Left cardiac atrium (tissue), 4 donors: ENCODE data around the gene FAM200C. TPM values are rescaled to one million over a fixed set of nuclear protein-coding genes. Genes with fewer than 3 reads are reported as not detected.
"Not testable (repeated sequence)": the region's sequence is repeated elsewhere in the genome, so short reads cannot be mapped to it uniquely, and the experiment has no call there.

Source experiments
- ATAC-seq, 2 donors: fragments of 200-7000 bp; cut with Tn5 transposase; one replicate each; pipeline ENCODE4 v1.9.1; 2020; ENCODE audit warnings: mild to moderate bottlenecking in 2 of 2, moderate library complexity in 2 of 2
- DNase-seq: peaks from one replicate; pipeline ENCODE4 v3.0.0-alpha.2; 2020
- intact Hi-C, 2 donors: fragments of 100-400 bp; cut with DNase I; formaldehyde crosslinking; loops; one replicate each; pipeline versions ENCODE4 v1.14.1 to v1.15.1; 2022 to 2023
- long read RNA-seq: library from polyadenylated mRNA; unstranded; transcript quantifications from one replicate; pipeline ENCODE4 v2.0.0, GENCODE V29; 2021
- total RNA-seq, 2 donors: library from RNA; stranded (reverse); fragmentation: NEBNext Ultra II Directional; extraction: Animal tissue kit (Norgen Biotek cat#: 25700); gene quantifications; one replicate each; pipeline ENCODE4 v1.2.1, GENCODE V29; 2021
- donor health status: DM: no; HTN: yes; CAD: no.
- donor health status: DM: no; HTN: yes; CAD: no; lungs with severe emphysema.
- donor health status: DM: yes; HTN: yes; CAD: no.
- donor health status: Dilated cardiomyopathy.

The FAM200C gene
- total RNA-seq: 1 to 10 TPM; 2.1 to 4.2 TPM
- long read RNA-seq, transcript ZBED8-201 (2 exons, 2,851 nt): major isoform, 16 of 17 reads
- long read RNA-seq, partial matches to known transcripts: 0 of 17 reads
- long read RNA-seq, other reads (novel, unspliced or antisense): 1 of 17 reads

DNA sequence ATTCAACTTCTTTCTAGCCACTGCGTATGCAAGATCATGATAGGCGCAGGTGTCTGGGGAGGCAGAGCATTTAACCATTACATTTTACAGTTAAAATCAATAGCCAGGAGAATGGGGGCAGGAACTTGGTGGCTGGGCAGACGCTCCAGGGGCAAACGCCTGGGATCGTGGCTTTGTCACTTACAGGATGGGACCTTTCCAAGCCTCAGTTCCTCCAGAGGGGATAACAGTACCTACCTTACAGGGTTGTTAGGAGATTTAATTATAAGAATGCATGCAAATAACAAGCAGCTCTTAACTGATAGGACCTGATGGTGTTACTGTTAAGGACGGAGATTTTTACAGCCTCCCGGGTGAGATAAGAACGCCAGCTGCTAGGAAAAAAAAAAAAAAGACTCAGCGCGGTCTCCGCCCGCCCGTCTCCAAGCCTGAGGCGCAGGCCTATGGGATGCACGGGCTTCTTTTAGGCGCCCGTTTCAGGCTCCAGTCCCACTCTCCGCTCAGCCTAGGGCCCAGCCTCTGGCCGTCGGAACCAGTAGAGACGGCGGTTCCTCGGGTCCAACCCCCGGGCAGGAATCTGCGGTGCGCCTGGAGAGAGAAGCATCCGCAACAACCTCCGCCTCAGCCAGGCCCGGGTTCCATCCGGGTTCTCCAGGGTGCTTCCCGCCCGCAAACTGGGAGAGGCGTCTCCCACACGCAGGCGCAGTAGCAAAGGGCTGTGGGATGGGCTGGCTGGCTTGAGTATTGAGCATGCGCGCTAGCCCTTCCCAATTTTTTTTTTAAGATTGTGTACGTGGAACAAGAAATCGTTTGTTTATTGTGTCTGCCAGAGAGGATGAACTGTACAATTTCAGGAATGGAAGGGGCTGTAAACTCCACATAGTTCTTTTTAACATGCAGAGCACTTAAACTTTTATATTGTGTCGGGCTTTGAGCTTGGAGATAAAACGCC lies at the start of gene FAM200C:
Gene FAM200C (minus strand): TSS at position 653 of the 952 bp plus-strand sequence. CDS start 4,564 bp downstream, outside the sequence.
- peak; percentile 94 for DNase-seq
- ATAC-seq: peak; percentile 98 to 99
- intact Hi-C loops: no loop called here

DNA sequence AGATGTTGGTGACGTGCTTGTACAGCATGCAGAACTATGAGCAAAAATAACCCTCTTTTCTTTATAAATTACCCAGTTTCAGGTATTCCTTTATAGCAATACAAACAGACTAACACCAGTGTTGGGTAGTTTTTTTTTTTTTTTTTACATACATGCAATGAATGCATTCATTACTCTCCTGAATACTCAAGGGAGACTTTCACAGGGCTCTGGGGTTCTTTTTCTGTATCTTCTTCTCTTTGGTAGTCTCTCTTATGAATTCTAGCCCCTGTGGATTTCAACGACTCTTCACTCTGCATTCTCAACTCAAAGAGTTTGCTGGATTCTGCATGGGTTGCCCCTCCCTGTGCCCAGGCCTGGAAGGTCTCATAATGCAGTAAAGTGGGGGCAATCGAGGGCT lies 49.6 kb upstream of the FAM200C start:
- DNase-seq (no peak), ATAC-seq (no peak)
- intact Hi-C loops: no loop called here

DNA sequence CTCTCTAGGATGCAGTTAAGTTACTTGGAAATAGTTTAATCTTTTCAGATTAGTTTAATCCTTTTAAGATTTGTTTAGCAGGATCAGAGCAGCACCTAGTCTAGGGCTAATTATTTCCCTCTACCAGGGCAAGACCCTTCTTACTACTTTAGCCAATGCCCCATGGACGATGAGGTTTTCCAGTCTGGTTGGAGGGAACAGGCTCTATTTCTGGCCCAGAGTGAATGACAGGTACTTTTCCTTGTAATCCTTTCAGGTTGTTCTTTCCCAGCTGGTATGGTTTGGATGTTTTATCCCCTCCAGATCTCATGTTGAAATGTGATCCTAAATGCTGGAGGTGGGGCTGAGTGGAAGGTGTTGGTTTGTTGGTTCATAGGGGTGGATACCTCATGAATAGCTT lies 49.0 kb upstream of the FAM200C start:
- no peak for ATAC-seq
- intact Hi-C loops: no loop called here

DNA sequence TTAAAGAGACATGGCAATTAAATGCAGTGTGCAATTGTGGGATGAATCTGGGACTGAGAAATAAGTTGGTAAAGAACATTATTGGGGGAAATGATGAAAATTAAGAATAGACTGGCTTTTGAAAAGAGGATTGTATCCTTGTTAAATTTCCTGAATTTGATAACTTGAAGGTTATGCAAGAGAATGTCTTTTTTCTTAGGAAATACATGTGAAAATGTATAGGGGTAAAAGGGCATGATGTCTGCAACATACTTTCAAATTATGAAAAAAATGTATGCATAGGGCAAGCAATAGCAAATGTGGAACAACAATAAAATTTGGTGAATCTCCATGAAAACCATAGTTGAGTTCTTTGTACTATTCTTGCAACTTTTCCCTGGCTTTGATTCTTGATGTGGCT lies 45.9 kb upstream of the FAM200C start:
- no peak for ATAC-seq
- DNase-seq: no peak
- intact Hi-C loops: no loop called here

More for the DNA sequence above, 49.0 kb upstream of the FAM200C start:
- no peak for DNase-seq

DNA sequence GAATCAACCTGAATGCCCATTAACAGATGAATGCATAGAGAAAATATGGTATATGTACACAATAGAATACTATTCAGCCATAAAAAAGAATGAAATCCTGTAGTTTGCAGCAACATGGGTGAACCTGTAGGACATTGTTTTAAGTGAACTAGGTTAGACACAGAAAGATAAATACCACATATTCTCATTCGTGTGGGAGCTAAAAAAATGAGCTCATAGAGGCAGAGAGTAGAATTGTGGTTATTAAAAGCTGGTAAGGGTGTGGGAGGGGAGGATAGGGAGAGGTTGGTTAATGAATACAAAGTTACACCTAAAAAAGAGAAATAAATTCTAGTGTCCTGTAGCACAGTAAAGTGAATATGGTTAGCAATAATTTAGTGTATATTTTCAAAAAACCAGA lies 45.3 kb upstream of the FAM200C start:
- DNase-seq (no peak), ATAC-seq (no peak)
- intact Hi-C loops: no loop called here

DNA sequence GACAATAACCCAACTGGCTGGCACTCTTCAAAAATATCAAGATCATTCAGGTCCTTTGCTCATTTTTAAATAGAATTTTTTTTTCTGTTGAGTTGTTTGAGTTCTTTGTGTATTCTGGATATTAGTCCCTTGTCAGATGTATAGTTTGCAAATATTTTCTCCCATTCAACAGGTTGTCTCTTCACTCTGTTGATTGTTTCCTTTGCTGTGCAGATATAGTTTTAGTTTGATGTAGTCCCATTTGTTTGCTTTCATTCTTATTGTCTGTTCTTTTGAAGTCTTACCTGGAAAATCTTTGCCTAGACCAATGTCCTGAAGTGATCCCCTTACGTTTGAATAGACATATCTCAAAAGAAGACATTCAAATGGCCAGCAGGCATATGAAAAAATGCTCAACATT lies 44.6 kb upstream of the FAM200C start:
- DNase-seq (no peak), ATAC-seq (no peak)
- intact Hi-C loops: no loop called here

DNA sequence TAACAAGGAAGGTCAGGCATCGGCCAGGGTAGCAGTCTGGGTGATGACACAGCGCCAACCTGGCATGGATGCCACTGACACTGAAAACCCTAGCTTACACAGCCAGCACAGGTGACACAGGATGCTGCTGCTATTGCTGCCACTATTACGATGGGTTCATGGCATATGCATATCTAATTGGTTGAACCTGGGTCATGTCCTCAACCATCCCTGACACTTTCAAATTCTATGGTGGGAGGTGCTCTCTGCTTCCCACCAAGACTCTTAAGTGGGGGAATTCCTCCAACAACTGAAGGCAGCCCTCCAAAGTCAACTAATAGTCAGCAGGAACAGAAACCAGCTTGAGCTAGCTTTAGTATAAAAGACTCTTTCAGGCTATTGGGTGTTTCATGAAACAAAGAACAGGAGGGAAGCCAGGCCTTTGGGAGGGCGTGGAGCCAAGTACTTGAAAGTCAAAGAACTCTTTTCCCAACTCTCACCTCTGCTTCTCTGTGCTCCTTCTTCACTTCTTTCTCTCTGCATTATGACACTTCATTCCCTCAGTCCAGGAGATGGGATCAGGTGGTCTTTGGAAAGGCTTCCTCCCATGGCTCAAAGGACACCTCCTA lies 43.1 kb upstream of the FAM200C start:
- intact Hi-C loops: no loop called here
- DNase-seq: no peak
- no peak for ATAC-seq

DNA sequence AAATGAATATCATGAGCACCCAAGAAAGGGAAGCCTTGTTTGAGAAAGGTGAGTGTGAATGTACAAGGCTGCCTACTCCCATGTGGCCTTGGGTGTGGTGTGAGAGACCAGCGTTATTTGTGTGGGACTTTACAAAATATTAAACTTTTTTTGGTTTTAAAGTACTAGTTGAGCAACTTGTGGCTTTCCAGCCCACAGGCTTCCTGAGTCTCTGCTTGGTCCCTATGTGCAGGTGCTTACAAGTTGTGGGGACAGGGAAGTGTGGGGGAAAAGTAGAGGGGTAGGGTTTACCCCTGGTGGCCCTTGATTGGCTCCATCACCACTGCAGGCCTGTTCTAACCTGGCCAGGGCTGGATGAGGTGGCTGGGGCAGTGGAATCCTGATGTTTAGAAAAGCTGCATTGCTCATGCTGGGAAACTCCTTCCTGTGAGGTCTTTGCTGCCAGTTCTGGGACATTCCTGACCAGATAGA lies 41.5 kb upstream of the FAM200C start:
- no peak for DNase-seq
- intact Hi-C loops: no loop called here

DNA sequence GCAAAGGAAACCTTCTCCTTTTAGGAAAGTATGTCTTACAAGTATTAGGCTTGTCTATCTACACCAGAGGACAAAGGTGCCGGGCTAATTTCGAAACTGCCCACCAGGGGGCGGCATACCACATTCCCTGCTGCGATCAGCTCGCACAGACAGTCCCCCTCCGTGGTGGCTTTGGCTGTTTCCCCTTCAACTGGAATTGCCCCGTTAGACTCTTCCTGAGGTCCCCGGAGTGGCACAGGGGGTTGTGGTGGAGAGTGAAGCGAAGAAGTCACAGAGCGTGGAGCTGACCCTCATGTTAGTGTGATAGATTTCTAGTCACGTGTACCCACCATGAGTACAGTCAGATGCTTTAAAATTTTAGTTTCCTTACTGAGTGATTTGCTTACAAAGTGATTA lies 39.3 kb upstream of the FAM200C start:
- ATAC-seq (peak; percentile 94 to 96), DNase-seq (peak; percentile 85)
- intact Hi-C loops: loop anchor here in 1 of 2 donors (10.0 kb wide), 1 partner anchor 76 kb away; no protein-coding TSS in a partner anchor

More for the DNA sequence above, 41.5 kb upstream of the FAM200C start:
- ATAC-seq: no peak

DNA sequence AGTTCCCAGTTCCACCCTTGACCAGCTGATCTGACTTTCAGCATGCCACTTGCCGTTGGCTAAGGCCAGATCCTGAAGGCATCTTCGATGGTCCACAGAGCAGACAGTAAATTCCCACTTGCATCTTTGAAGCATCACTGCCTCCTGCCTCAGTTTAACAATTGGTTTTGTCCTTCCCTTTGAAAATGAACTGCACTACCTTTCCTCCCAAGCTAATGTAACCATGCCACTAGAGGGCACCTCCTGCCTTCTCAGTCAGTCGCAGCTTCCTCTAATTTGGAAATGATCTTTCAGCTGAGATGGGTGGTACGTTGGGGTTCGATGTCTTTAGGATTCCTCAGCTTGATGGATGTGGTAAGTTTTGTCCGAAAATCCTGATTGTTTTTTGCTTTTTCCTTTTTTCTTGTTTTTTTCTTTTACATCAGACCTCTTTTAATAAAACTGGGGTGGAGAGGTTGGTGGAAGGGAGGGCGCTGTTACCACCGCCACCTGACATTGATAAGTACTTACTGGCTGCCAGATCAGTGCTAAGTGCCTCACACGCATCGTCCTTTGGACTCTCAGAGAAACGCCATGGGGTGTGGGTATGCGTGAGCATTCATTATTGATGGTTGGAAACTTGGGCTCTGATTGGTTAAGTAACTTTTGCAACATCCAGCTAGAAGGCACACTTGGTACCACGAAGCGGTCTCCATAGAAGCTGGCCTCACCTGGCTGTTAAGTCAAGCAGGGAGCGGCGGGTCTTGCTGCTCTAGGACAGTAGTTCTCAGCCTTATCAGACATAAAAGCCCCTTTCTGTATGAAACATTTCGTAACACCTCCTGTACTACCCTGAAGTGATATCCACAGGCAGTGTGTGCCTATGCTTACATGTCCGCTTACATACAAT lies 38.7 kb upstream of the FAM200C start:
- ATAC-seq: peak; percentile 83 to 87
- DNase-seq: peak; percentile 41
- intact Hi-C loops: loop anchor here in 1 of 2 donors (10.0 kb wide), 1 partner anchor 76 kb away; no protein-coding TSS in a partner anchor

DNA sequence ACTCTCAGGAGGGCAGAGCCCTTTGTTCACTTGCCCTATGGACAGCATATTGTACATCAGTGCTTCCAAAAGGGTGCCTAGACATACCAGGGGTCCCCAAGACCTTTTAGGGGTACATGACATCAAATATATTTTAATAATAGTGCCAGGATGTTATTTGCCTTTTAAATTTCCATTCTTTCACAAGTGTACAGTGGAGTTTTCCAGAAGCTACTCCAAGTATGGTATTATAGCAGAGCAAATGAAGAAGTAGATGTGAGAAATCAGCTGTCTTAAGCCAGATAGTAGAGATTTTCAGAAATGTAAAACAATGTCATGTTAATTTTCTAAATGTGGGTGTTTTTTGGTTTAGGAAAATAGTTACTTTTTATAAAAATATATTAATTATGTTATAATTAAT lies 37.4 kb upstream of the FAM200C start:
- ATAC-seq: no peak
- intact Hi-C loops: loop anchor here in 1 of 2 donors (10.0 kb wide), 1 partner anchor 78 kb away; no protein-coding TSS in a partner anchor
- DNase-seq: no peak

DNA sequence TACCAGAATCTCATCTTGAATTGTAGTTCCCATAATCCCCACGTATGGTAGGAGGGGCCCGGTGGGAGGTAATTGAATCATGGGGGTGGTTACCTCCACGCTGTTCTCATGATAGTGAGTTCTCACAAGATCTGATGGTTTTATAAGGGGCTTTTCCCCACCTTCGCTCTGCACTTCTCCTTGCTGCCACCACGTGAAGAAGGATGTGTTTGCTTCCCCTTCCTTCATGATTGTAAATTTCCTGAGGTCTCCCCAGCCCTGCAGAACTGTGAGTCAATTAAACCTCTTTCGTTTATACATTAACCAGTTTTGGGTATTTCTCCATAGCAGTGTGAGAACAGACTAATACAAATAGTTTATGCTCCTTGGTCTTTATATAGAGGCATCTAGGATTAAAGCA lies 36.8 kb upstream of the FAM200C start:
- ATAC-seq: not testable (repeated sequence)
- intact Hi-C loops: loop anchor here in 1 of 2 donors (10.0 kb wide), 1 partner anchor 78 kb away; no protein-coding TSS in a partner anchor

DNA sequence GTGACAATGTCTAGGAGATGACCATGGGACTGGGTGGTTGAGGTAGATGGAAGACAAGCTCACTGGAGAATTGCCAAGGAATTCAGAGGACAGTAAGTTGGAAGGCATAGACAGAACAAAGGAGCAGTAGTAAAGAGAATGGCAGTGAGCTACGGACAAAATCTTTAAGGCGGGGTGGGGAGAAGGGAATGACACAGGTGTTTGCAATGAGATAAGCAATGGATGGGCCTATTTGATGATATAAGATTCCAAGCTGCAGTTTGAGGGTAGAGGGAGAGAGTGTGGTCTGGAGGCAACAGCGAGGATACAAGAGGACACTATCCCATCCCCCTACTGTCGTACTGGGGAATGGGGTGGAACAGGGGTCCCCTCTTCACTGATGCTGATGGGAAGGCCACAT lies 36.2 kb upstream of the FAM200C start:
- DNase-seq: no peak
- intact Hi-C loops: loop anchor here in 1 of 2 donors (10.0 kb wide), 1 partner anchor 79 kb away; no protein-coding TSS in a partner anchor
- no peak for ATAC-seq

More for the DNA sequence above, 36.8 kb upstream of the FAM200C start:
- DNase-seq: not testable (repeated sequence)

DNA sequence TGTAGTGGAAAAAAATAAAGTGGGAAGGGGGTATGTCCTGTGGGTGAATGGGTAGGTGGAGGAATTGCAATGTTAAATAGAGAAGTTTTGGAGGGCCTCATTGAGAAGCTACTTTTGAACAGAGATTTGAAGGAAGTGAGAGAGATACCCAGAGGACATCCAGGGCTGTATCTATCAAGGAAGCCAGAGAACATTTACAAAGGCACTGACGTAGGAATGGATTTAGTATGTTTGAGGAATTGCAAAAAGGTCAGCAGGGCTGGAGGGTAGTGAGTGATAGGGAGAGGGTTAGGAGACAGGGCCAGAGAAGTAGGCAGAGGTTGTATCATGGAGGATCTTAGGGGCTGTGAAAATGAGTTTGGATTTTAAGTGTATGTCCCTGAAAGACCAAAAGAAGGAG lies 35.7 kb upstream of the FAM200C start:
- ATAC-seq (no peak), DNase-seq (no peak)
- intact Hi-C loops: loop anchor here in 1 of 2 donors (10.0 kb wide), 1 partner anchor 79 kb away; no protein-coding TSS in a partner anchor

DNA sequence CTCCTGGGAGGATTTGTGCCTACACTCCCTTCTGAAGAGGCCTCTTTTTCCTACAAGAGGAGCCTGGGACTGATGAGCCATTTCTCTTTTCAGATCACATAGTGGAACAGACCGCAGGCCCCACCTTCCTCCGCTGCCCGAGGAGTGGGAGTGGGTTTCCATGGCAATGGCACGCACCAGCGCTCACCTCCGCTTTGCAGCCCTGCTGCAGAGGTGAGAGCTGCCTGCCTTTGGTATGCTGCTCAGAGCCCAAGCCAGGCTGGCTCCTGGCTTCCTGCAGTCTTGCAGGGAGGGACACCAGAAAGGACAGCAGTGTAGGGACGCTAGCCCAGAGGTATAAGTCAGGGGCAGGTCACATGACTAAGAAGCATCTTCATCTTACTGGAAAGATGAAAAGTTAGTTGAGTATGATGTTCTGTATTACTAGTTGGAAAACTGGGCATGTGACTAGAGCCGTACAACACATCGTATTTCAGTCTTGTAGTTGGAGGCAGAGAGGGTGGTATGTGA lies 34.2 kb upstream of the FAM200C start:
- no peak for DNase-seq
- peak in 1 of 2 donors; percentile 25 for ATAC-seq

DNA sequence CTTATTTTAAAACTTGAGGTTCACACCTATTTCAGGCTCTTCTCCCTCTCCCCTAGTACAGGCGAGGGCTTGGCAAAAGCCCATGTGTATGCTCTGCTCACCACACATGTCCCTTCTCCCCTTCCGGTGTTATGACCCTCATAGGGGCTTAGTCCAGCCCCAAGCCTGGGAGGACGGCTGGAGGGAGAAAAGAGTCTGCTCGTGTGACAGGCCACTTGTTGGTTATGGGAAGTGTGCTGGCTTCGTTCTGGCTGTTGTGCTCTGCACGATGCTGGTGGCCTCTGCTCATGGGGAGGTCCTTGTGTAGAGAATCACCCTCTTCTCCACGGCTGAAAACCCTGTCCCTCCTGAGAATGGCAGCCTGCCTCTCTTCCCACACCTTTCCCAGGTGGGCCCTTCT lies 32.9 kb upstream of the FAM200C start:
- no peak for ATAC-seq
- DNase-seq: no peak
- intact Hi-C loops: loop anchor here in 1 of 2 donors (10.0 kb wide), 1 partner anchor 82 kb away; no protein-coding TSS in a partner anchor

More for the DNA sequence above, 34.2 kb upstream of the FAM200C start:
- intact Hi-C loops: loop anchor here in 1 of 2 donors (10.0 kb wide), 1 partner anchor 81 kb away; no protein-coding TSS in a partner anchor

DNA sequence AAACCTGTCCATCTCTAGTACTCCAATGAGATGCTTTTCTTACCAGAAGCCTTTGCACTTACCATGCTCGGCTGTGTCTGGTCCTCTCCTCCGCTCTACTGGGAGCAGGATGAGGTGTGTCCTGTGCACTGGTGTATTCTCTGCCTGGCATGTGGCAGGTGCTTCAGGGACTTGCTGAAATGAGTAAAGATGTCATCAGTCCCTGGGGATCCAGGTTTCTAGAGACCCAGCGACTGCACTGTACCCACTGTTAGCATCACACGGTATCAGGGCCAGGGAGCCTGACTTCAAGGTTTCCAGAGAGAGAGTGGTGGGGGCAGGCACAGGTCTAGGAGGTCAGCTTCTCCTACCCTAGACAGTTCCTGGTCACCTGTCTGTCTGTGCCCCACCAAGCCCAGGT lies 32.3 kb upstream of the FAM200C start:
- intact Hi-C loops: loop anchor here in 1 of 2 donors (10.0 kb wide), 1 partner anchor 83 kb away; no protein-coding TSS in a partner anchor
- DNase-seq (no peak), ATAC-seq (no peak)

DNA sequence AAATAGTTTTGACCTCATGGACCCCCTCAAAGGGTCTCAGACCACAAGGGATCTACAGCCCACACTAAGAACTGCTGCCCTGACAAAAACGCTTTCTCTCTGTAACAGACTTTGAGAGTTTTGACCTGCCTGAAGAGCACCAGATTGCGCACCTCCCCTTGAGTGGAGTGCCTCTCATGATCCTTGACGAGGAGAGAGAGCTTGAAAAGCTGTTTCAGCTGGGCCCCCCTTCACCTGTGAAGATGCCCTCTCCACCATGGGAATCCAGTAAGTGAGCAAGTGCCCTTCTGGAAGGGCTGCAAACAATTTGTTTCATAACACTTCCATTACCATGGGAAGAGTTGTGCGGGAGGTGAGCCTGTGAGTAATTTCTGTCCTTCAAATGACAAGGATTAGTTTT lies 27.8 kb upstream of the FAM200C start:
- intact Hi-C loops: no loop called here
- ATAC-seq (no peak), DNase-seq (no peak)
